Measurements from ENCODE around the gene TTYH3. TPM values are rescaled to one million over a fixed set of nuclear protein-coding genes. Genes with fewer than 3 reads are reported as not detected.

Gene TTYH3
- total and polyA plus RNA-seq, 2 of the 13 experiments (the other 11 are each of a cell fraction or from before 2014, with no cell fraction given) = 26.3 to 50.0 TPM

DNA sequence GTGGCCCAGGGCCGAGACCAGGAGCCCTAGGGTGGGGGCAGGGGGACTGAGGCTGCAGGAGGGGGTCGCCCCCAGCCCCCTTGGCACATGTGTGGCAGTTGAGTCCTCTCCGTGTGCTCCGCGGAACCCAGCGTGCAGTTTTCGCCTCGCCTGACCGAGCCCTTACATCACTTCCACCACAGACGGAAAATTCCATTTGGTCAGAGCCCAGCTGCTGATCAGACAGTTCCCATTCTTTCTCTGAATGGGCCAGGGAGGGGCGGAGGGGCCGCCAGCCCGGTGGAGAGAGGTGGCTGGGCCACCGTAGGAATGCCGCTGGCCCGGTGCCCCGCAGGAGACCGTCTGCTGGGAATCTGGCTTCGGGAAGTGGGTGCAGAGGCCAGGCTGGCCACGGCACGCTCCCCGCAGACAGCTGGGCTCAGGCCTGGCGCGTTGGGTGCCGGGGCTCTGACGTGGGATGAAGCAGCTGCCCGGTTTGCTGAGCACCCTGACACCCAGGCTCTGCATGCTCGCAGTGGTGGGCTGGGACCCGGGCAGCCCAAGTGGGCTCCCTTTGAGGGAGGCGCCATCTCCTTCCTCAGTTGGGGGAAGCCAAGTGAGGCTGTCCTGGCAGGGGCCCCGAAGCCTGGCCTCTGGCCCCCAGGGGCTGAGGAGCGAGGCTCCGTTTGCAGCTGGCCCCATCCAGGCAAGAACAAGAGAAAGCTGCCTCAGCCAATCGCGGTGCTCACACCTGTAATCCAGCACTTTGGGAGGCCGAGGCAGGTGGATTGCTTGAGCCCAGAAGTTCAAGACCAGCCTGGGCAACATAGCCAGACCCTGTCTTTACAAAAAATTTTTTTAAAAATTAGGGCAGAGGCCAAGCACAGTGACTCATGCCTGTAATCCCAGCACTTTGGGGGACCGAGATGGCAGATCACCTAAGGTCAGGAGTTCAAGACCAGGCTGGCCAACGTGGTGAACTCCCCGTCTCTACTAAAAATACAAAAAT lies 9.9 kb downstream of the TTYH3 start (continued):
- peak; percentile 50; the same call in 1 of the 2 replicates for TF ChIP-seq ZFP91 (CRISPR knock-in tag; IDR thresholded peaks at IDR 0.05; ENCODE audit: borderline replicate concordance)
- TF ChIP-seq MEIS2 (CRISPR knock-in tag; IDR thresholded peaks at IDR 0.05) = no peak
- peak; percentile 54; the same call in 1 of the 2 replicates for TF ChIP-seq ELF3 (CRISPR knock-in tag; IDR thresholded peaks at IDR 0.05)
- TF ChIP-seq, protein P1, sequence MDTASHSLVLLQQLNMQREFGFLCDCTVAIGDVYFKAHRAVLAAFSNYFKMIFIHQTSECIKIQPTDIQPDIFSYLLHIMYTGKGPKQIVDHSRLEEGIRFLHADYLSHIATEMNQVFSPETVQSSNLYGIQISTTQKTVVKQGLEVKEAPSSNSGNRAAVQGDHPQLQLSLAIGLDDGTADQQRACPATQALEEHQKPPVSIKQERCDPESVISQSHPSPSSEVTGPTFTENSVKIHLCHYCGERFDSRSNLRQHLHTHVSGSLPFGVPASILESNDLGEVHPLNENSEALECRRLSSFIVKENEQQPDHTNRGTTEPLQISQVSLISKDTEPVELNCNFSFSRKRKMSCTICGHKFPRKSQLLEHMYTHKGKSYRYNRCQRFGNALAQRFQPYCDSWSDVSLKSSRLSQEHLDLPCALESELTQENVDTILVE (CRISPR knock-in tag; IDR thresholded peaks at IDR 0.05) = peak; percentile 73
- no peak for TF ChIP-seq ZSCAN21 (CRISPR knock-in tag; IDR thresholded peaks at IDR 0.05; ENCODE audit: borderline replicate concordance)
- TF ChIP-seq ZNF574 (CRISPR knock-in tag; IDR thresholded peaks at IDR 0.05) = peak; percentile 29; the same call in 1 of the 2 replicates
- no peak for TF ChIP-seq ARNT2 (CRISPR knock-in tag; IDR thresholded peaks at IDR 0.05; ENCODE audit: low read depth)
- TF ChIP-seq HMGXB4 (CRISPR knock-in tag; IDR thresholded peaks at IDR 0.05; ENCODE audit: borderline replicate concordance in 1 of 2, low read depth in 1 of 2) = peak in 1 of 2 experiments; percentile 40; a peak in 1 of 4 replicates
- TF ChIP-seq ZNF282 (IDR thresholded peaks at IDR 0.05; ENCODE audit: partially characterized antibody) = no peak
- TF ChIP-seq ZFYVE20 (CRISPR knock-in tag; IDR thresholded peaks at IDR 0.05; ENCODE audit: borderline replicate concordance, low read depth) = no peak
- no peak for TF ChIP-seq FOSL1 (CRISPR knock-in tag; IDR thresholded peaks at IDR 0.05; ENCODE audit: borderline replicate concordance)
- TF ChIP-seq NR2F6 (IDR thresholded peaks at IDR 0.05) = no peak
- peak; percentile 64 for TF ChIP-seq NR2F6 (CRISPR knock-in tag; IDR thresholded peaks at IDR 0.05)
- no peak for TF ChIP-seq NCOA5 (CRISPR knock-in tag; IDR thresholded peaks at IDR 0.05)
- TF ChIP-seq HOXA9 (CRISPR knock-in tag; IDR thresholded peaks at IDR 0.05; ENCODE audit: borderline replicate concordance) = no peak
- no peak for TF ChIP-seq ATRX (CRISPR knock-in tag; IDR thresholded peaks at IDR 0.05; ENCODE audit: borderline replicate concordance)
- TF ChIP-seq MTA3 (CRISPR knock-in tag; IDR thresholded peaks at IDR 0.05) = no peak
- TF ChIP-seq ELF4 (CRISPR knock-in tag; IDR thresholded peaks at IDR 0.05; ENCODE audit: borderline replicate concordance) = no peak
- TF ChIP-seq ZC3H13 (CRISPR knock-in tag; IDR thresholded peaks at IDR 0.05) = no peak
- TF ChIP-seq KDM4B (CRISPR knock-in tag; IDR thresholded peaks at IDR 0.05) = 0 out of 2 replicates have a peak, but pooled peaks have one; percentile 40
- TF ChIP-seq HMG20A (CRISPR knock-in tag; IDR thresholded peaks at IDR 0.05; ENCODE audit: borderline replicate concordance) = no peak; the same call in 1 of the 2 replicates

Data from HepG2 (cell line).